ENCODE measurements around the gene PIP4K2A. TPM values are rescaled to one million over a fixed set of nuclear protein-coding genes. Genes with fewer than 3 reads are reported as not detected.
"Not testable (repeated sequence)": the region's sequence is repeated elsewhere in the genome, so short reads cannot be mapped to it uniquely, and the experiment has no call there.

Gene PIP4K2A
- total RNA-seq, 4 donors from 2014 or later = 3.1 to 19.1 (median 7.6) TPM

GRCh38 chr10:22719406-22720042, 5.1 kb upstream of the PIP4K2A start:
- Histone ChIP-seq H3K4me3 (no peak overlapping the region), H3K36me3 (no peaks in the 10 kb centered on the region), H3K27ac (no peak overlapping the region), H3K9me3 (no peaks in the 10 kb centered on the region), H3K4me1 (peaks cover 0 to 7% (median 5%) of the 10 kb centered on the region in 3 donors), H3K27me3 (no peaks in the 10 kb centered on the region)
- WGBS, 2 donors = 81 to 93% methylated on average over 2 to 3 of the region's 3 CpGs
- intact Hi-C loops (cut with DNase I) = no loop called here
- TF ChIP-seq, protein P1, sequence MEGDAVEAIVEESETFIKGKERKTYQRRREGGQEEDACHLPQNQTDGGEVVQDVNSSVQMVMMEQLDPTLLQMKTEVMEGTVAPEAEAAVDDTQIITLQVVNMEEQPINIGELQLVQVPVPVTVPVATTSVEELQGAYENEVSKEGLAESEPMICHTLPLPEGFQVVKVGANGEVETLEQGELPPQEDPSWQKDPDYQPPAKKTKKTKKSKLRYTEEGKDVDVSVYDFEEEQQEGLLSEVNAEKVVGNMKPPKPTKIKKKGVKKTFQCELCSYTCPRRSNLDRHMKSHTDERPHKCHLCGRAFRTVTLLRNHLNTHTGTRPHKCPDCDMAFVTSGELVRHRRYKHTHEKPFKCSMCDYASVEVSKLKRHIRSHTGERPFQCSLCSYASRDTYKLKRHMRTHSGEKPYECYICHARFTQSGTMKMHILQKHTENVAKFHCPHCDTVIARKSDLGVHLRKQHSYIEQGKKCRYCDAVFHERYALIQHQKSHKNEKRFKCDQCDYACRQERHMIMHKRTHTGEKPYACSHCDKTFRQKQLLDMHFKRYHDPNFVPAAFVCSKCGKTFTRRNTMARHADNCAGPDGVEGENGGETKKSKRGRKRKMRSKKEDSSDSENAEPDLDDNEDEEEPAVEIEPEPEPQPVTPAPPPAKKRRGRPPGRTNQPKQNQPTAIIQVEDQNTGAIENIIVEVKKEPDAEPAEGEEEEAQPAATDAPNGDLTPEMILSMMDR (IDR thresholded peaks at IDR 0.05) = no peak
- no peak for TF ChIP-seq POLR2A (IDR thresholded peaks at IDR 0.05)
- DNase-seq = no peak

DNA sequence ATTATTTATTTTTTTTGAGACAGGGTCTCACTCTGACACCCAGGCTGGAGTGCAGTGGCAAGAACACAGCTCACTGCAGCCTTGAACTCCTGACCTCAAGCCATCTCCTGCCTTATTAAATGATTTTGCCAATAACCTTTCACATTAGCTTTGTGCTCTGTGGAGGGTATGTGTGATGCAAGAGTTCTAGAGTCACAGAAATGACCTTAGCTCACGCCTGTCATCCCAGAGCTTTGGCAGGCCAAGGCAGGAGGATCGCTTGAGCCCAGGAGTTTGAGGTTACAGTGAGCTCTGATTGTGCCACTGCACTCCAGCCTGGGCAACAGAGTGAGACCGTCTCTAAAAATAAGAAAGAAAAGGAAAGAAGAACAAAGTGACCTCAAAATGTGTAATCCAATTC, 4.3 kb upstream of the PIP4K2A start:
- 87 to 88% methylated on average over 3 of the region's 3 CpGs for WGBS, 2 donors

GRCh38 chr10:22717728-22718127, 3.4 kb upstream of the PIP4K2A start:
- Histone ChIP-seq H3K27ac (no peak overlapping the region), H3K36me3 (no peaks in the 10 kb centered on the region), H3K4me1 (peaks cover 0 to 17% (median 5%) of the 10 kb centered on the region in 3 donors), H3K9me3 (no peaks in the 10 kb centered on the region), H3K4me3 (no peak overlapping the region), H3K27me3 (no peaks in the 10 kb centered on the region)
- intact Hi-C loops (cut with DNase I) = no loop called here
- no peak for DNase-seq
- 86% methylated on average over 3 of the region's 3 CpGs for WGBS, 2 donors
- TF ChIP-seq POLR2A (IDR thresholded peaks at IDR 0.05) = no peak
- TF ChIP-seq, protein P1 (IDR thresholded peaks at IDR 0.05) = no peak

More for the DNA sequence above, 4.3 kb upstream of the PIP4K2A start:
- H3K4me1 ChIP-seq; H3K27me3 ChIP-seq; H3K9me3 ChIP-seq; H3K27ac ChIP-seq; H3K4me3 ChIP-seq; intact Hi-C loops (cut with DNase I); H3K36me3 ChIP-seq; DNase-seq: not testable (repeated sequence)

GRCh38 chr10:22716943-22717342, 2.6 kb upstream of the PIP4K2A start:
- DNase-seq = no peak
- intact Hi-C loops (cut with DNase I) = no loop called here
- WGBS, 2 donors = 79 to 80% methylated on average over 4 of the region's 4 CpGs
- Histone ChIP-seq H3K27ac (no peak overlapping the region), H3K27me3 (no peaks in the 10 kb centered on the region), H3K4me3 (no peak overlapping the region), H3K4me1 (peaks cover 0 to 25% (median 5%) of the 10 kb centered on the region in 3 donors), H3K36me3 (no peaks in the 10 kb centered on the region), H3K9me3 (no peaks in the 10 kb centered on the region)
- no peak for TF ChIP-seq POLR2A (IDR thresholded peaks at IDR 0.05)
- TF ChIP-seq, protein P1 (IDR thresholded peaks at IDR 0.05) = no peak

- H3K4me3 ChIP-seq = peak overlapping the region in 2 of 4 donors; percentile 73 to 99
- TF ChIP-seq, protein P1 (IDR thresholded peaks at IDR 0.05) = no peak
- no peak for TF ChIP-seq POLR2A (IDR thresholded peaks at IDR 0.05)
- H3K36me3 ChIP-seq = no peaks in the 10 kb centered on the region
- H3K4me1 ChIP-seq = peaks cover 5 to 42% (median 11%) of the 10 kb centered on the region in 3 donors
- no peaks in the 10 kb centered on the region for H3K9me3 ChIP-seq
- intact Hi-C loops (cut with DNase I) = no loop called here
- peak overlapping the region in 1 of 4 donors; percentile 97 for H3K27ac ChIP-seq
- 78 to 86% methylated on average over 7 of the region's 7 CpGs for WGBS, 2 donors
- DNase-seq = no peak
- no peaks in the 10 kb centered on the region for H3K27me3 ChIP-seq
Observed at GRCh38 chr10:22715290-22715625, 880 bp upstream of the PIP4K2A start.
